Astrocyte (in vitro differentiated cells and primary cell): ENCODE data around the gene CDK17.

Experiments used
- EZH2 ChIP-seq: IDR thresholded peaks from 2 replicates; pipeline ENCODE4 v1.6.1; 2012; ENCODE audit warnings: mild to moderate bottlenecking, low read length, inconsistent platforms; ENCODE audit not compliant: insufficient read depth
- TF ChIP-seq, protein P1 (sequence below): IDR thresholded peaks from 2 replicates; pipeline ENCODE4 v1.5.1; 2011; ENCODE audit warnings: low read depth, mild to moderate bottlenecking, inconsistent platforms, low read length, moderate library complexity; ENCODE audit not compliant: insufficient read depth

DNA sequence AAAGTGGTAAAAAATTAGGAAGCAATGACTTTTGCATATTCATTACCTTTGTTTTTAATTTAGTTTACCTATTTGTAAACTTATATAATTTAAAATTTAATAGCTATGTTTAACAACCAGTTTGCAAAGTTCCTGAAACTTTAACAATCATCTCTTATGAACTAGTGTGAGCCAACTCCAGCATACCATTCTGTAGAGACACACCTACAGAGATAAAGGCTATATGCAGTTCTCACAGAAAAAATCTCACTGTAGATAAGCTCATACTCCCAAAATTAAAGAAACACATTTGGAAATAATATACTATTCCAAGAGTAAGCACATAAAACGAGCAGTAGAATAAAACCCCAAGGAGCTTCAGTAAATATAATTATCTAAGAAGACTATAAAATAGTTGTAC, 77.5 kb downstream of the CDK17 start:
- TF ChIP-seq, protein P1, sequence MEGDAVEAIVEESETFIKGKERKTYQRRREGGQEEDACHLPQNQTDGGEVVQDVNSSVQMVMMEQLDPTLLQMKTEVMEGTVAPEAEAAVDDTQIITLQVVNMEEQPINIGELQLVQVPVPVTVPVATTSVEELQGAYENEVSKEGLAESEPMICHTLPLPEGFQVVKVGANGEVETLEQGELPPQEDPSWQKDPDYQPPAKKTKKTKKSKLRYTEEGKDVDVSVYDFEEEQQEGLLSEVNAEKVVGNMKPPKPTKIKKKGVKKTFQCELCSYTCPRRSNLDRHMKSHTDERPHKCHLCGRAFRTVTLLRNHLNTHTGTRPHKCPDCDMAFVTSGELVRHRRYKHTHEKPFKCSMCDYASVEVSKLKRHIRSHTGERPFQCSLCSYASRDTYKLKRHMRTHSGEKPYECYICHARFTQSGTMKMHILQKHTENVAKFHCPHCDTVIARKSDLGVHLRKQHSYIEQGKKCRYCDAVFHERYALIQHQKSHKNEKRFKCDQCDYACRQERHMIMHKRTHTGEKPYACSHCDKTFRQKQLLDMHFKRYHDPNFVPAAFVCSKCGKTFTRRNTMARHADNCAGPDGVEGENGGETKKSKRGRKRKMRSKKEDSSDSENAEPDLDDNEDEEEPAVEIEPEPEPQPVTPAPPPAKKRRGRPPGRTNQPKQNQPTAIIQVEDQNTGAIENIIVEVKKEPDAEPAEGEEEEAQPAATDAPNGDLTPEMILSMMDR: no peak
- TF ChIP-seq EZH2: no peak
